Activated B cell treated with CpG ODN at 0.5 μM for 24 hours (primary cell): Measurements from ENCODE around the gene RAB22A. TPM values are rescaled to one million over a fixed set of nuclear protein-coding genes. Genes with fewer than 3 reads are reported as not detected.

Experiments used
- ATAC-seq: fragments of 200-7000 bp; cut with Tn5 transposase; one replicate; pipeline ENCODE4 v1.10.0; 2021; ENCODE audit warnings: low read depth, mild to moderate bottlenecking, moderate library complexity
- CTCF ChIA-PET: fragments of 350-600 bp; sonication (Branson Sonifier 250); formaldehyde crosslinking; loops from one replicate; lab custom pipeline; 2021; ENCODE audit warnings: antibody characterized with exemption; lab: Charles Lee
- POLR2A ChIA-PET: fragments of 350-600 bp; sonication (Branson Sonifier 250); formaldehyde crosslinking; loops from one replicate; lab custom pipeline; 2021; ENCODE audit warnings: antibody characterized with exemption; lab: Charles Lee
- DNase-seq: peaks from one replicate; pipeline ENCODE4 v3.0.0; 2022
- H3K27ac Mint-ChIP-seq: one replicate; pipeline ENCODE4 v1.8.0; 2020; ENCODE audit warnings: mixed read lengths
- H3K27me3 Mint-ChIP-seq: one replicate; pipeline ENCODE4 v1.8.0; 2021; ENCODE audit warnings: mixed read lengths
- H3K36me3 Mint-ChIP-seq: one replicate; pipeline ENCODE4 v1.8.0; 2021; ENCODE audit warnings: low read depth, mixed read lengths
- H3K4me1 Mint-ChIP-seq: one replicate; pipeline ENCODE4 v1.8.0; 2021; ENCODE audit warnings: mixed read lengths
- H3K4me3 Mint-ChIP-seq: one replicate; pipeline ENCODE4 v1.8.0; 2020; ENCODE audit warnings: mild to moderate bottlenecking, mixed read lengths
- H3K9me3 Mint-ChIP-seq: one replicate; pipeline ENCODE4 v1.8.0; 2020; ENCODE audit warnings: mixed read lengths
- intact Hi-C: fragments of 100-400 bp; cut with micrococcal nuclease; formaldehyde crosslinking; loops from one replicate; pipeline ENCODE4 v1.15.1; 2024
- total RNA-seq: library from RNA; stranded (reverse); gene quantifications from 2 replicates; pipeline ENCODE4 v1.2.3, GENCODE V29; 2022
- TF ChIP-seq, protein P1 (sequence below): fragments of 200-600 bp; IDR thresholded peaks from one replicate; pipeline ENCODE4 v1.8.0; 2022; ENCODE audit warnings: antibody characterized with exemption, mild to moderate bottlenecking

Gene RAB22A
- total RNA-seq, 1 donor from 2014 or later: 15.7 TPM

DNA sequence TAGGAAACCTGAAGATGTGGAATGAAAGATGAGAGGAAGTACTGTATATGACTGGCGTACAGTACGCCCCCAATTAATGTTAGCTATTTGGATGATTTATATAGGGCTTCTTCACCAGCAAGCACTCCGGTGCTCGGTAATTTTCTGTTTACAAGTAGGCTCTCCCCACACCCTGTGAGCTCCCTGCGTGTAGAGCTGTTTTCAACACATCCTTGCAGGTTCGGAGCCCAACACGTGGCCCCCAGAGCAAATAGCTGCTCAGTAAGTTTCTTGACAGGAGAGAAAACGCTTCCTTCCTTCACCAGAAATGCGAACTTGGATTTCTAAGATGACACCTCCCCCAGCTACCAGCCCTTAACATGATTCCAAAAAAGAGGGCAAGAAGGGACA is 1.2 kb upstream of the RAB22A start:
- peaks cover 26% of the 10 kb centered on the region for H3K36me3 Mint-ChIP-seq
- TF ChIP-seq, protein P1, sequence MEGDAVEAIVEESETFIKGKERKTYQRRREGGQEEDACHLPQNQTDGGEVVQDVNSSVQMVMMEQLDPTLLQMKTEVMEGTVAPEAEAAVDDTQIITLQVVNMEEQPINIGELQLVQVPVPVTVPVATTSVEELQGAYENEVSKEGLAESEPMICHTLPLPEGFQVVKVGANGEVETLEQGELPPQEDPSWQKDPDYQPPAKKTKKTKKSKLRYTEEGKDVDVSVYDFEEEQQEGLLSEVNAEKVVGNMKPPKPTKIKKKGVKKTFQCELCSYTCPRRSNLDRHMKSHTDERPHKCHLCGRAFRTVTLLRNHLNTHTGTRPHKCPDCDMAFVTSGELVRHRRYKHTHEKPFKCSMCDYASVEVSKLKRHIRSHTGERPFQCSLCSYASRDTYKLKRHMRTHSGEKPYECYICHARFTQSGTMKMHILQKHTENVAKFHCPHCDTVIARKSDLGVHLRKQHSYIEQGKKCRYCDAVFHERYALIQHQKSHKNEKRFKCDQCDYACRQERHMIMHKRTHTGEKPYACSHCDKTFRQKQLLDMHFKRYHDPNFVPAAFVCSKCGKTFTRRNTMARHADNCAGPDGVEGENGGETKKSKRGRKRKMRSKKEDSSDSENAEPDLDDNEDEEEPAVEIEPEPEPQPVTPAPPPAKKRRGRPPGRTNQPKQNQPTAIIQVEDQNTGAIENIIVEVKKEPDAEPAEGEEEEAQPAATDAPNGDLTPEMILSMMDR: no peak
- POLR2A ChIA-PET: interaction anchor here (0.6 to 3.2 kb wide), 3 partner anchors 81 to 679 kb away, joined by 3 to 27 read pairs (median 18); partner anchors contain the start of genes STX16 and VAPB
- H3K27me3 Mint-ChIP-seq: no peaks in the 10 kb centered on the region
- intact Hi-C loops: loop anchor here (2.0 to 10.0 kb wide), 6 partner anchors 596 to 1916 kb away; partner anchors contain the start of genes AURKA, CSTF1, CTSZ and PMEPA1
- no peak for DNase-seq
- H3K4me3 Mint-ChIP-seq: peak overlapping the region; percentile 83
- H3K9me3 Mint-ChIP-seq: no peaks in the 10 kb centered on the region
- CTCF ChIA-PET: interaction anchor here (0.6 to 1.2 kb wide), 2 partner anchors 34 to 343 kb away, joined by 3 read pairs; partner anchors contain the start of gene STX16
- ATAC-seq: no peak
- H3K27ac Mint-ChIP-seq: peak overlapping the region; percentile 94
- peaks cover 56% of the 10 kb centered on the region for H3K4me1 Mint-ChIP-seq

DNA sequence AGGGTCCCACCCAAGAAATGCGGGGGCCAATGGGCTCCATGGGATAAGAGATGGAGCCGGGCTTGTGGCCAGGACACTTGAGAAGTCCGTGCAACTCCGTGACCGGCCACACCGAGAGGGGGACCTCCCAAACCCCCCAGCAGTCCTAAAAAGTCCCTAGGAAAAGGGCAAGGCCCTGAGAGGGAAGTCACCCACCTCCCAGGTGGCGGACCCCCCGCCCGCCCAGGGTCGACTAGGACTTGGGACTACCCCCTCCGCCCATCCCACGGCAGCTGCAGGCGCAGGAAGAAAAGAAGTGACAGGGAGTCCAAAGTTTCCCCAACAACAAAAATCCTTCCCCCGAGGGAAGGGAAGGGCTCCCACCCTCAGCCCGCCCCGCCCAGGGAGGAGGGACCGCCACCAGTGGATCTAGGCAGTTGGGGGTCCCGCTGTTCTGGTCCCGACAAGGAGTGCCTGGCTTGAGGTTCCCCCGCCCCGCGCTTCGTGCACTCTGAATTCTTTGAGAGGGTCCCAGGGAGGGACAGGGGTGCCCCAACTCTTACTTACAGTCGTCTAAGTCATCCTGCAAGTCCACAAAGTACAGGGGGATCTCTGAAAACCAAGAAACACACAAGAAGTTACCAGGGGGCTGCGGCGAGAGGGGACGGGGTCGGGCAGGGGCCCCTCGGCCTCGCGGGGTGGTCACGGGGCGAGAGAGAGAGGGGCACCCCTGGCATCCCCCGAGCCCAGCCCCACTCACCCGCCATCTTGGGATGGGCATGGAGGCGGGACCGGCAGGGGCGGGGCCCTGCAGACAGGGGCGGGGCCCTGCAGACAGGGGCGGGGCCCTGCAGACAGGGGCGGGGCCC is 611 bp upstream of the RAB22A start:
- ChIA-PET CTCF (interaction anchor here (1.2 kb wide), 1 partner anchor 342 kb away, joined by 3 read pairs; the partner anchor contains the start of gene STX16), POLR2A (interaction anchor here (0.5 to 3.2 kb wide), 7 partner anchors 31 to 689 kb away, joined by 3 to 27 read pairs (median 18); partner anchors contain the start of genes STX16, VAPB and ZBP1)
- Mint-ChIP-seq H3K4me3 (peak overlapping the region; percentile 83), H3K36me3 (peaks cover 30% of the 10 kb centered on the region), H3K27ac (peak overlapping the region; percentile 94), H3K27me3 (no peaks in the 10 kb centered on the region), H3K4me1 (peaks cover 59% of the 10 kb centered on the region), H3K9me3 (no peaks in the 10 kb centered on the region)
- peak; percentile 61 for ATAC-seq
- intact Hi-C loops: loop anchor here (1.0 to 10.0 kb wide), 9 partner anchors 80 to 1917 kb away; partner anchors contain the start of genes ATP5F1E, AURKA, CSTF1 and CTSZ
- TF ChIP-seq, protein P1: no peak
- peak; percentile 69 for DNase-seq

DNA sequence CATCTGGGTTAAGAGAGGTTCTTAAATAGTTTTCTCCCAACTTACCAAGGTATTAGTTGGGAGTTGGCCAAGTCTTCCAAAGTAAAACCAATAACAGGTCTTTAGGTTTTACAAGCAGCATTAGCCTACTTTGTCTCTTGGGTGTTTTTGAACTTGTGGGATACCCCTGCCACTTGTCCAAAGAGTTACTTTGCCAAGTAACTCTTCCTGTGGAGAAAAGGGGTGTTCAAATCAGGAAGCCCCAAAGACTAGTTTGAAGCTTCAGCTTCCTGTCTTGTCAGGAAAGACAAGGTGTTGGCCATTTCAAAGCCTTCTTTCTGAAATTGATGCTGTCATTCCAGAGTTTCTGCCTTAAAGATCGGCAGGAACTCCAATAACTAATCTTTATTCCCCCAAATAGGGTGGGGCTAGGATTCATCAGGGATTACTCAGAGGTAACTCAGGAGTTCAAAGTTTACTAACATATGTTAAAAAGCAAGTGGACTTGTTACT is 822 bp downstream of the RAB22A start:
- Mint-ChIP-seq H3K9me3 (no peaks in the 10 kb centered on the region), H3K4me1 (peaks cover 54% of the 10 kb centered on the region), H3K27me3 (no peaks in the 10 kb centered on the region), H3K4me3 (peak overlapping the region; percentile 94), H3K36me3 (peaks cover 33% of the 10 kb centered on the region), H3K27ac (peak overlapping the region; percentile 91)
- POLR2A ChIA-PET: interaction anchor here (0.8 to 2.1 kb wide), 5 partner anchors 32 to 680 kb away, joined by 3 to 27 read pairs (median 5); partner anchors contain the start of genes STX16 and VAPB
- TF ChIP-seq, protein P1: no peak
- intact Hi-C loops: no loop called here
- ATAC-seq (no peak), DNase-seq (no peak)
- CTCF ChIA-PET: no interaction called here

DNA sequence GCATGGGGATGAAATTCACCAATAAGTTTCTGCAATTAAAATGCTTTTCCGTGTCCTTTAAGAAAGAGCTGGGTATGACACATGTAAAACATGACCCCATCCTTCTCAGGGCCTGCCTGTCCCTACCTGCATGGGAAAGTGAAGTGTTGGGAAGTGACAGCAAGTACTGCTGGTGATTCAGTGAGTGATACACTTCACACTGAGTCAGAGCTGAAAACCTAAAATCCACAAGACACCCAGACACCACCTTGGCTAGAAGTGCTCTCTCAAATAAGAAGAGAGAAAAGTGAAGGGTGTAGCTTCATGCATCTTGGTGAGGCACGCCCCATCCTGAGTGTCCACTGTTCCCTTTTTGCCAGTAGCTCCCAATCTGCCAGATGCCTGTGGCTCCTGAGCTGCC is 3.3 kb downstream of the RAB22A start:
- ATAC-seq (no peak), DNase-seq (no peak)
- H3K27ac Mint-ChIP-seq: no peak overlapping the region
- CTCF ChIA-PET: no interaction called here
- POLR2A ChIA-PET: interaction anchor here (0.7 kb wide), 1 partner anchor 106 kb away, joined by 5 read pairs; no protein-coding TSS in a partner anchor
- H3K36me3 Mint-ChIP-seq: peaks cover 53% of the 10 kb centered on the region
- peaks cover 33% of the 10 kb centered on the region for H3K4me1 Mint-ChIP-seq
- no peak overlapping the region for H3K4me3 Mint-ChIP-seq
- H3K9me3 Mint-ChIP-seq: no peaks in the 10 kb centered on the region
- intact Hi-C loops: no loop called here
- TF ChIP-seq, protein P1: no peak
- no peaks in the 10 kb centered on the region for H3K27me3 Mint-ChIP-seq

DNA sequence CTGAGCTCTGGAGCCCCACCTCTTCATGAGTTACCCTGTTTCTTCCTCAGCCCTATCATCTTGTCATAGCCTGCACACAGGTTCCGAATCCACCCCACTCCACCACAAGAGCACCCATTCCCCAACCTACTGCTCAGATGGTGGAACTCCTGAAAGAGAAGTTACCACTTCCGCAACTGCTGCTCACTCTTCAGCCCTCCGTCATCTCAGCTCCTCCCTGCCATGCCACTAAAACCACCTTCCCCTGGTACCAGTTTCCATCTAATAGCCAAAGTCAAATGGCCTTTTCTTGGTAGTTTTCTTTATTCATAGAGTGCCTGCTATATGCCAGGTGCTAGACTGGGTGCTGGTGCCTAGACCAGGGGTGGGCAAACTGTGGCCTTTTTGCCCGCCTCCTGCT is 3.9 kb downstream of the RAB22A start:
- intact Hi-C loops: no loop called here
- no peaks in the 10 kb centered on the region for H3K9me3 Mint-ChIP-seq
- ChIA-PET POLR2A (no interaction called here), CTCF (no interaction called here)
- H3K27ac Mint-ChIP-seq: no peak overlapping the region
- peak overlapping the region; percentile 32 for H3K4me3 Mint-ChIP-seq
- peaks cover 53% of the 10 kb centered on the region for H3K36me3 Mint-ChIP-seq
- no peak for ATAC-seq
- peaks cover 29% of the 10 kb centered on the region for H3K4me1 Mint-ChIP-seq
- no peaks in the 10 kb centered on the region for H3K27me3 Mint-ChIP-seq
- TF ChIP-seq, protein P1: no peak
- no peak for DNase-seq
